Pancreas (tissue), 10 donors: ENCODE results near the gene ROPN1B. TPM values are rescaled to one million over a fixed set of nuclear protein-coding genes. Genes with fewer than 3 reads are reported as not detected.

Experiments
- ATAC-seq, 4 donors: fragments of 200-7000 bp; cut with Tn5 transposase; one replicate each; pipeline versions ENCODE4 v1.8.0 to v1.9.1; 2020; ENCODE audit warnings: mild to moderate bottlenecking in 4 of 4, moderate library complexity in 4 of 4
- DNase-seq, 6 donors: peaks; one replicate each; pipeline ENCODE4 v3.0.0-alpha.2; 2020
- FAIRE-seq: peaks from 2 replicates; lab custom pipeline; 2012; peaks lifted over from hg19 to GRCh38; lab: Jason Lieb, UNC
- H3K27ac ChIP-seq, 4 donors: fragments of 200-600 bp; sonication (generic); 1 replicate in 3 of 4; 2 replicates in 1 of 4; pipeline versions ENCODE4 v1.5.0 to v1.8.0; 2020
- H3K27me3 ChIP-seq, 4 donors: fragments of 200-600 bp; one replicate each; pipeline ENCODE4 v1.8.0; 2021
- H3K36me3 ChIP-seq, 3 donors: fragments of 200-600 bp; sonication (generic) in 1 of 3; one replicate each; pipeline versions ENCODE4 v1.5.0 to v1.8.0; 2020 to 2021
- H3K4me1 ChIP-seq, 3 donors: fragments of 200-600 bp; one replicate each; pipeline ENCODE4 v1.8.0; 2021
- H3K4me3 ChIP-seq, 4 donors: fragments of 200-600 bp; sonication (generic) in 2 of 4; one replicate each; pipeline versions ENCODE4 v1.5.0 to v1.8.0; 2020 to 2021
- H3K9me3 ChIP-seq, 4 donors: fragments of 200-600 bp; one replicate each; pipeline ENCODE4 v1.8.0; 2021
- WGBS, 2 donors: extraction: QIAGEN DNeasy Blood & Tissue Kit; methylation state at CpG; one replicate each; pipeline ENCODE4 v1.1.7; 2013; 5-methylcytosine and 5-hydroxymethylcytosine counted together
- intact Hi-C, 3 donors: fragments of 100-400 bp; cut with DNase I; formaldehyde crosslinking; loops; one replicate each; pipeline versions ENCODE4 v1.11.1 to v1.14.2; 2022
- polyA plus RNA-seq, 2 donors: library from polyadenylated mRNA; stranded (reverse); fragments of 200-250 nt; gene quantifications; one replicate each; pipeline ENCODE4 v1.2.3, GENCODE V29; 2013
- total RNA-seq, 6 donors: library from RNA; stranded (reverse); fragmentation: NEBNext Ultra II Directional in 4 of 6; extraction: Animal tissue kit (Norgen Biotek cat#: 25700) in 4 of 6; gene quantifications; one replicate each; pipeline versions ENCODE4 v1.2.1 to v1.2.4, GENCODE V29; 2021 to 2023
- TF ChIP-seq, protein P1 (sequence below), 4 donors: fragments of 200-600 bp; sonication (generic) in 3 of 4; IDR thresholded peaks; one replicate each; pipeline versions ENCODE4 v1.5.0 to v1.8.0; 2021; ENCODE audit warnings: antibody characterized with exemption in 4 of 4
- donor health status: healthy with polysubstance abuse.
- donor health status: DM: no; HTN: no; CAD: no; lungs with moderate emphysema.
- donor health status: DM: no; HTN: no; CAD: no.
- donor health status: control.
- donor health status: control.
- donor health status: Bipolar disorder and iron deficiency.
- donor health status: DM: yes; HTN: yes; CAD: no.
- donor health status: DM: no; HTN: no; CAD: no.
- donor health status: DM: no; HTN: no; CAD: no.
- donor health status: DM: yes; HTN: yes; CAD: no.

The ROPN1B gene
- total and polyA plus RNA-seq, 8 donors, result 0.19 to 0.23 (median 0.20) TPM; not detected in 5

DNA sequence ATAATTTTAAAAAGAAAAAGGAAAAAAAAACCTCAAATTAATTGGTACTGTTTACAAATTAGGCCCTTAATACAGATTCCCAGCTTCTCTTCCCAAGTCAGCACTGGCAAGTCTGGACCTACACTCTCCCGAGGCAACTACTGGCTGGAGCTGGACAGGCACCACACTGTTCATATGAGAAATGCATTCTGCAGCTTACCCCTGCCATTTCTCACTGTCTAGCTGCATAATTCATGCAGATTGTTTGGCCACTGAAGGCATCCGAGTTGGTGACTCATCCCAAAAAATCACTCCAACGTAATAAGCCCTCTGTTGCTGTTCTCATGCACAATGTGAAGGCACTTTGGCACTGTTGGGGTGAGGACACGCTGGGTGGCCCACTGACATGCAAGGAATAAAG, 45.3 kb downstream of the ROPN1B start:
- WGBS, 2 donors, result 80 to 88% methylated on average over 4 of the region's 4 CpGs
- DNase-seq (no peak), ATAC-seq (no peak), FAIRE-seq (no peak)
- H3K9me3 ChIP-seq, result no peaks in the 10 kb centered on the region
- intact Hi-C loops, result no loop called here
- H3K27me3 ChIP-seq, result no peaks in the 10 kb centered on the region
- H3K36me3 ChIP-seq, result no peaks in the 10 kb centered on the region
- H3K4me3 ChIP-seq, result no peak overlapping the region
- H3K4me1 ChIP-seq, result no peaks in the 10 kb centered on the region
- no peak overlapping the region for H3K27ac ChIP-seq
- TF ChIP-seq, protein P1, sequence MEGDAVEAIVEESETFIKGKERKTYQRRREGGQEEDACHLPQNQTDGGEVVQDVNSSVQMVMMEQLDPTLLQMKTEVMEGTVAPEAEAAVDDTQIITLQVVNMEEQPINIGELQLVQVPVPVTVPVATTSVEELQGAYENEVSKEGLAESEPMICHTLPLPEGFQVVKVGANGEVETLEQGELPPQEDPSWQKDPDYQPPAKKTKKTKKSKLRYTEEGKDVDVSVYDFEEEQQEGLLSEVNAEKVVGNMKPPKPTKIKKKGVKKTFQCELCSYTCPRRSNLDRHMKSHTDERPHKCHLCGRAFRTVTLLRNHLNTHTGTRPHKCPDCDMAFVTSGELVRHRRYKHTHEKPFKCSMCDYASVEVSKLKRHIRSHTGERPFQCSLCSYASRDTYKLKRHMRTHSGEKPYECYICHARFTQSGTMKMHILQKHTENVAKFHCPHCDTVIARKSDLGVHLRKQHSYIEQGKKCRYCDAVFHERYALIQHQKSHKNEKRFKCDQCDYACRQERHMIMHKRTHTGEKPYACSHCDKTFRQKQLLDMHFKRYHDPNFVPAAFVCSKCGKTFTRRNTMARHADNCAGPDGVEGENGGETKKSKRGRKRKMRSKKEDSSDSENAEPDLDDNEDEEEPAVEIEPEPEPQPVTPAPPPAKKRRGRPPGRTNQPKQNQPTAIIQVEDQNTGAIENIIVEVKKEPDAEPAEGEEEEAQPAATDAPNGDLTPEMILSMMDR (IDR thresholded peaks at IDR 0.05), result no peak

GRCh38 chr3:126015075-126015474, 46.1 kb downstream of the ROPN1B start:
- ATAC-seq (no peak), DNase-seq (no peak)

GRCh38 chr3:126016616-126017015, 47.6 kb downstream of the ROPN1B start:
- ATAC-seq (no peak), DNase-seq (no peak), FAIRE-seq (no peak)
- intact Hi-C loops, result no loop called here
- H3K4me3 ChIP-seq, result no peak overlapping the region
- H3K27me3 ChIP-seq, result no peaks in the 10 kb centered on the region
- no peaks in the 10 kb centered on the region for H3K36me3 ChIP-seq
- no peak overlapping the region for H3K27ac ChIP-seq
- TF ChIP-seq, protein P1 (IDR thresholded peaks at IDR 0.05), result no peak
- H3K4me1 ChIP-seq, result no peaks in the 10 kb centered on the region
- H3K9me3 ChIP-seq, result no peaks in the 10 kb centered on the region
- 94 to 98% methylated on average over 8 of the region's 8 CpGs for WGBS, 2 donors

More at GRCh38 chr3:126015075-126015474, 46.1 kb downstream of the ROPN1B start:
- intact Hi-C loops, result no loop called here
- TF ChIP-seq, protein P1 (IDR thresholded peaks at IDR 0.05), result no peak
- Histone ChIP-seq H3K27me3 (no peaks in the 10 kb centered on the region), H3K27ac (no peak overlapping the region), H3K4me1 (no peaks in the 10 kb centered on the region), H3K4me3 (no peak overlapping the region), H3K36me3 (no peaks in the 10 kb centered on the region), H3K9me3 (no peaks in the 10 kb centered on the region)
- no peak for FAIRE-seq
- WGBS, 2 donors, result 83 to 91% methylated on average over 10 of the region's 10 CpGs

- Histone ChIP-seq H3K9me3 (no peaks in the 10 kb centered on the region), H3K4me3 (no peak overlapping the region), H3K4me1 (no peaks in the 10 kb centered on the region), H3K27ac (no peak overlapping the region), H3K36me3 (no peaks in the 10 kb centered on the region), H3K27me3 (no peaks in the 10 kb centered on the region)
- no peak for ATAC-seq
- no peak for DNase-seq
- WGBS, 2 donors, result 89 to 93% methylated on average over 9 of the region's 9 CpGs
- TF ChIP-seq, protein P1 (IDR thresholded peaks at IDR 0.05), result no peak
- no peak for FAIRE-seq
- intact Hi-C loops, result no loop called here
These were observed 48.4 kb downstream of the ROPN1B start for GRCh38 chr3:126017362-126017761.

DNA sequence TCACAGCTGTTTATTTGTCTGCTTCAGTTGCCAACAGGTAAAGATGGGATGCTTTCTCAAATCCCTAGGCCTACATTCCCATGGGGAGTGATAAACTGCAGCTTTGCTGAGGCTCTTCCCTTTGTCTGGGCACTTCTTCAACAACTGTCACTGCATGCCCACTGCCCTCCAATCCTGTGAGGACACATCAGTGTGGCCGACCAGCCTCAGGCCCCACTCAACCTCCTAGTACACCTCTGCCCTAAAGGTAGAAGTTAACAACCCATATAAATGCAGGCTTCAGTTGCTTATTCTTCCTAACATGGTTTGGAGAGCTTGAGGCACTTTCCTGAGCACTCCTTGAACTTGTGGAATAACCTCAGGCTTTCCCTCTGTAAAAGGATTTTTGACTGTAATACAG, 49.6 kb downstream of the ROPN1B start:
- Histone ChIP-seq H3K27me3 (no peaks in the 10 kb centered on the region), H3K4me3 (no peak overlapping the region), H3K9me3 (no peaks in the 10 kb centered on the region), H3K36me3 (no peaks in the 10 kb centered on the region), H3K4me1 (no peaks in the 10 kb centered on the region), H3K27ac (no peak overlapping the region)
- TF ChIP-seq, protein P1 (IDR thresholded peaks at IDR 0.05), result no peak
- 61 to 87% methylated on average over 1 of the region's 1 CpG for WGBS, 2 donors
- ATAC-seq, result no peak
- FAIRE-seq, result no peak
- DNase-seq, result no peak
- intact Hi-C loops, result no loop called here
